Epithelial cell of esophagus (primary cell): ENCODE results near the gene BCKDHB.

Experiments
- DNase-seq: peaks from one replicate; pipeline ENCODE4 v3.0.0; 2010; ENCODE audit warnings: low read depth
- H3K4me3 ChIP-seq: 2 replicates; pipeline ENCODE4 v1.5.1; 2011; ENCODE audit warnings: mild to moderate bottlenecking, low read length, control low read depth
- TF ChIP-seq, protein P1 (sequence below): IDR thresholded peaks from 2 replicates; pipeline ENCODE4 v1.5.1; 2011; ENCODE audit warnings: low read depth, mild to moderate bottlenecking, low read length, control low read depth, inconsistent platforms; ENCODE audit not compliant: insufficient read depth; ENCODE audit errors: missing control alignments

The BCKDHB gene

DNA sequence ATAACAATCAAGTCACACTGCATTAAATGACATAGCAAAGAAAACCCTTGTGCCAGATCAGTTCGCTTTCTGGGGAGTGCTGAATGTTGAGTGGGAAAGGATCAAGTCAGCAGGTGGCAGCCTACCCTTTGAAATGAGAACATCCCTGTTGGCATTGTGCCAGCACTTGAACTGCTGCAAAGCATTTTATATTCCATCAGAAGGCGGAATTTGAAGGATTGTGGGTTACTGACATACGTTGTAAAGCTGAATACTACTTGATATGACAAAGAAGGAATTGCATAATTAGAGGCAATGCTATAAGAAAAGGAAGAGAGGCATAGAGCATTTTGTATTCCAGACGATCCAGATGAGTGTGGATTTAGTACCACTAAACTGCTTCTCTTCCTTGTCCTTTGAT is 26.5 kb downstream of the BCKDHB start:
- peak; percentile 79 for DNase-seq
- TF ChIP-seq, protein P1, sequence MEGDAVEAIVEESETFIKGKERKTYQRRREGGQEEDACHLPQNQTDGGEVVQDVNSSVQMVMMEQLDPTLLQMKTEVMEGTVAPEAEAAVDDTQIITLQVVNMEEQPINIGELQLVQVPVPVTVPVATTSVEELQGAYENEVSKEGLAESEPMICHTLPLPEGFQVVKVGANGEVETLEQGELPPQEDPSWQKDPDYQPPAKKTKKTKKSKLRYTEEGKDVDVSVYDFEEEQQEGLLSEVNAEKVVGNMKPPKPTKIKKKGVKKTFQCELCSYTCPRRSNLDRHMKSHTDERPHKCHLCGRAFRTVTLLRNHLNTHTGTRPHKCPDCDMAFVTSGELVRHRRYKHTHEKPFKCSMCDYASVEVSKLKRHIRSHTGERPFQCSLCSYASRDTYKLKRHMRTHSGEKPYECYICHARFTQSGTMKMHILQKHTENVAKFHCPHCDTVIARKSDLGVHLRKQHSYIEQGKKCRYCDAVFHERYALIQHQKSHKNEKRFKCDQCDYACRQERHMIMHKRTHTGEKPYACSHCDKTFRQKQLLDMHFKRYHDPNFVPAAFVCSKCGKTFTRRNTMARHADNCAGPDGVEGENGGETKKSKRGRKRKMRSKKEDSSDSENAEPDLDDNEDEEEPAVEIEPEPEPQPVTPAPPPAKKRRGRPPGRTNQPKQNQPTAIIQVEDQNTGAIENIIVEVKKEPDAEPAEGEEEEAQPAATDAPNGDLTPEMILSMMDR, result peak; percentile 75

DNA sequence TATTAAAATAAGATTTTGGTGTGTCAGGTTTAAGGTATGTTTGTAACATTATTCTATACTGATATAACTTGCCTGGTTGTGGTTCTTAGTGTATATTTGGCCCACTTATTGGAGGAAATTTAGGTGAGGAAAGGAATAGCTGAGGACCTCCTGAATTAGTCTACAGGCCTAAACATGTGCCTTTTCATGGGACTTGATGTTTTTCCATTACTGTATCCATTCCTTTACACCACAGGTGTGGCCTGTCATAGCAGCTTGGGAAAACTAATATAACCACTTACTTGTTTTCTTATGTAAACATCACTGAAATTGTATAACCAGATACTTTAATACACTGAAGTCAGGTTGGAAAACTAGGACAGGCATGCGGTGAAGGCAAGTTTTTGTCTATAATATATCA is 27.6 kb downstream of the BCKDHB start:
- peak; percentile 49 for DNase-seq
- TF ChIP-seq, protein P1, result no peak
- no peak overlapping the region for H3K4me3 ChIP-seq

More for the DNA sequence above, 26.5 kb downstream of the BCKDHB start:
- H3K4me3 ChIP-seq, result no peak overlapping the region

DNA sequence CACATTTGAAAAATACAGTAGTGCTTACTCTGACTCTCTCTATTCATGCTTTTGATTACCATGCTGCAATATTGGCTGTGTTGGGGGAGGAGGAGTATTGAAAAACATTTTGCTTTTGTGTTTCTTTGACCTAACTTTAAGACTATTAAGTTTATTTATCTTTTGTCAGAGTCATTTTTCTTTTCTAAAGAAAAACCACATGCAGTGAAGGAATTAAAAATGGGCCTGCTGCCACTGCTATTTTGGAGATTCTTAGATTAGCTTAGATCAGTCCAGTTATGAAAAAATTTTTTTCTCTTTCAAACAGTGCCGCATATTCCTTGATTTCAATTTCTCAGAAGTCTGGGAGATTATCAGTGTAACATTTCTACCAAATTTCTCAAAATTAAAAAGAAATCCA is 36.1 kb downstream of the BCKDHB start:
- TF ChIP-seq, protein P1, result no peak
- H3K4me3 ChIP-seq, result no peak overlapping the region
- no peak for DNase-seq

DNA sequence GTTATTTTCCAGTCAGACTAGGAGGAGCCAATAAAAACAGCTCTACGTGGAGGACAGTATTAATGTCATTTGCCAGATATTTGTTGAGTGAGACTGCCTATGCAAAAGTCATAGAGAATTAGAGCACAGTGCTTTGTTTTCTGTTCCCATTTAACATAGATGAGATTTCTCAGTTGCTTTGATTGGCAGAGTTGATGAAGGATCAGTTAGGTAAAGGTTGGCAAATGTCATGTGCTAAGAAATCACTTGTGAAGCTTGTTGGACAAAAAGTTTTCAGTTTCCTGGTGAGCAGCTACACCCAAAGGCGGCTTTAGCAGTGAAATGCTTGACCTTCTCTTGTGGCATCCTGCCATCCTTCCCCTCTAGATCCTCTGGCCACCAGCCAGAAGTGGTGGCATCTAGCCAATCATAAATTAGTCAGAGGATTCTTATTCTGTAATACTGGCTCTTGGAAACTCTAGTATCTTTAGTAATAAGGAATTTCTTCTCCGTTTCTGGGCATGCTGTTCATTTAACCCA is 37.0 kb downstream of the BCKDHB start:
- peak; percentile 81 for DNase-seq
- TF ChIP-seq, protein P1, result no peak
- no peak overlapping the region for H3K4me3 ChIP-seq

DNA sequence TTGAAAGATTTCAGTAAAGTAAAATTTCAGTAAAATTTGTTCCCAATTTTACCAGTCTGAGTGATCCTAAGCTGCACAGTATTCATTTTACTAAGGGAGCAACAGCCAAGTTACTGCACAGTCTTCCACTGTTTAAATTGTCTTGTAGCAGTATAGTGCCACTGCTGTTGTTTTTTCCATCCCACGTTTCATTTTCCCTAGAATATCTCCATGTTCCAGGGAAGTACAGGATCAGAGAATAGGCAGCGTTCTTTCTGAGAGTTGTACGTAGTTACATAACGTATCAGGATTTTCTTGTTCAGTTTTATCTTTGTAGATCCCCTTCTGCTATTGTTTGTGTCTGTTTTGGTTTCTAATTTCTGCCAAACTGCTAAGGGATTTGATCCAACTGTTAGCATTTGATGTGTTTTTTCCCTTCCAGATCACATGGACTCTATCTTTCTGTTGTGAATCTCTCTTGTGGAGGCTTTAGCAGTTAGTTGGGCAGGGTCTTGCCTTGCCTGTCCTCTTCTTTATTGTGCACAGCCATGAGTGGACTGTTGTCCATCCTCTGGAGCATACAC is 38.4 kb downstream of the BCKDHB start:
- DNase-seq, result no peak
- TF ChIP-seq, protein P1, result no peak
- H3K4me3 ChIP-seq, result no peak overlapping the region

DNA sequence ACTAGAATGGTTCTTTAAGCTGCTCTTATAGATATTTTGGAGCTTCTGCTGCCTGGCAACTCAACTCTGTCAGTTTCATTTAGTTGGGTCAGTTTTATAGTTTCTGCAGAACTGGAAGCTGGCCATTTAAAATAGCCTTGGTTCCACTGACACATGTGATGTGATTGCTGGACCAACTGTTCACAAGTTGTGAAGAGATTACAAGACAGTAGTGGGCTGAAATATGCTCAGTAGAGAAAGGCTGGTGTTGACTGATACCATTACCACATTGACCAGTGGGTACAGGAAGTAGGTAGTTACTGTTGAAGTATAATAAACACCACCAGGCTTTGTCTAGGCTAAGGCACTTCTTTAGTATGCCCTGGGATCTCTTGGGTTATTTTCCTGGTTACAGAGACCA is 39.0 kb downstream of the BCKDHB start:
- no peak overlapping the region for H3K4me3 ChIP-seq
- no peak for DNase-seq
- TF ChIP-seq, protein P1, result no peak

DNA sequence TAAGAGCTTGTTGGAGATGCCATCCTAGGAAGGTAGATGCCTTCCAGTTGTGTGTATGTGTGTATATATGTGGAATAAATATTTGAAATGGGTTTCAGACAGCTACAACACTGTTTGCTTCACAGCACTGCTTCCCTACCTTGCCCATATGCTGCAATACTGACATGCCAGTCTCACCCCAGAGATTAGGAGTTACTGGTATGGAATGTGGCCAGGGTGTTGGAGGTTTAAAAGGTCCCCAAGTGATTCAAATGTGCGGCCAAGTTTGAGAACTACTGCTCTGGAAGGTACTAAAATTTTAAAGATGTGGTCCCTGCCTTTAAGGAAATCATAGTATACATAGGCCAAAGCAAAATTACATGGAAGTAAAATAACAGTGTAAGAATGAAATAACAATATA is 39.5 kb downstream of the BCKDHB start:
- TF ChIP-seq, protein P1, result no peak
- H3K4me3 ChIP-seq, result no peak overlapping the region

More for the DNA sequence above, 39.5 kb downstream of the BCKDHB start:
- no peak for DNase-seq
